Hematopoietic multipotent progenitor cell (in vitro differentiated cells): ENCODE data around the gene RHOH. TPM values are rescaled to one million over a fixed set of nuclear protein-coding genes. Genes with fewer than 3 reads are reported as not detected.
"Not testable (repeated sequence)": the region's sequence is repeated elsewhere in the genome, so short reads cannot be mapped to it uniquely, and the experiment has no call there.

Experiments used
- DNase-seq, 3 donors: peaks; one replicate each; pipeline ENCODE4 v3.0.0-alpha.2; 2011 to 2015; ENCODE audit warnings: low read depth in 2 of 3, low spot score in 2 of 3
- total RNA-seq: library from RNA; depleted of rRNA; stranded (reverse); fragments of >200 nt; gene quantifications from one replicate; pipeline ENCODE4 v1.2.3, GENCODE V29; 2012

Gene RHOH
- 96.4 TPM for total RNA-seq

- peak; percentile 69 to 94 (median 89) for DNase-seq
Observed at GRCh38 chr4:40196724-40197281, at the start of gene RHOH. Gene RHOH (plus strand): TSS chr4:40197031. CDS start chr4:40243387, 46,356 bp downstream.

GRCh38 chr4:40147490-40147889 lies 49.3 kb upstream of the RHOH start:
- DNase-seq = not testable (repeated sequence)

GRCh38 chr4:40149960-40150385 lies 46.9 kb upstream of the RHOH start:
- DNase-seq = peak; percentile 65 to 90 (median 77)

- DNase-seq = no peak
Observed at GRCh38 chr4:40150932-40151331, 45.9 kb upstream of the RHOH start.

- DNase-seq = peak in 2 of 3 donors; percentile 5 to 6
Observed at GRCh38 chr4:40152637-40153036, 44.2 kb upstream of the RHOH start.

GRCh38 chr4:40157436-40157835 lies 39.4 kb upstream of the RHOH start:
- DNase-seq = no peak

GRCh38 chr4:40160258-40160657 lies 36.6 kb upstream of the RHOH start:
- no peak for DNase-seq

GRCh38 chr4:40164459-40164858 lies 32.4 kb upstream of the RHOH start:
- no peak for DNase-seq

- no peak for DNase-seq
Observed at GRCh38 chr4:40165916-40166315, 30.9 kb upstream of the RHOH start.

GRCh38 chr4:40168070-40168469 lies 28.8 kb upstream of the RHOH start:
- DNase-seq = no peak

- no peak for DNase-seq
Observed at GRCh38 chr4:40170588-40170987, 26.2 kb upstream of the RHOH start.

GRCh38 chr4:40173470-40173875 lies 23.4 kb upstream of the RHOH start:
- no peak for DNase-seq

GRCh38 chr4:40176602-40177001 lies 20.2 kb upstream of the RHOH start:
- no peak for DNase-seq

- DNase-seq = no peak
Observed at GRCh38 chr4:40177591-40177990, 19.2 kb upstream of the RHOH start.

- DNase-seq = no peak
Observed at GRCh38 chr4:40178672-40179071, 18.2 kb upstream of the RHOH start.

- no peak for DNase-seq
Observed at GRCh38 chr4:40179360-40179759, 17.5 kb upstream of the RHOH start.

GRCh38 chr4:40180356-40180755 lies 16.5 kb upstream of the RHOH start:
- peak in 1 of 3 donors; percentile 57 for DNase-seq

- DNase-seq = no peak
Observed at GRCh38 chr4:40182001-40182400, 14.8 kb upstream of the RHOH start.

- no peak for DNase-seq
Observed at GRCh38 chr4:40182954-40183353, 13.9 kb upstream of the RHOH start.

GRCh38 chr4:40183615-40184411 lies 13.0 kb upstream of the RHOH start:
- DNase-seq = no peak

- no peak for DNase-seq
Observed at GRCh38 chr4:40185830-40186664, 10.8 kb upstream of the RHOH start.

GRCh38 chr4:40186665-40187014 lies 10.2 kb upstream of the RHOH start:
- DNase-seq = no peak
